Memory B cell (primary cell): ENCODE data around the gene TPX2.
A peak's percentile ranks its signal among the peaks of the same experiment; 100 is the strongest.

Experiments
- ATAC-seq: fragments of 150-1000 bp; cut with Tn5 transposase; 2 replicates; pipeline ENCODE4 v1.10.0; 2021; ENCODE audit warnings: low read depth, mild to moderate bottlenecking, moderate library complexity
- DNase-seq, 2 donors: peaks; one replicate each; pipeline ENCODE4 v3.0.0; 2022; ENCODE audit warnings: low spot score in 2 of 2
- H3K27ac Mint-ChIP-seq: one replicate; pipeline ENCODE4 v1.8.0; 2022; ENCODE audit warnings: mild to moderate bottlenecking, moderate library complexity, mixed read lengths
- H3K27me3 Mint-ChIP-seq: one replicate; pipeline ENCODE4 v1.8.0; 2022; ENCODE audit warnings: mixed read lengths
- H3K36me3 Mint-ChIP-seq: one replicate; pipeline ENCODE4 v1.8.0; 2022; ENCODE audit warnings: mild to moderate bottlenecking, mixed read lengths
- H3K4me1 Mint-ChIP-seq: one replicate; pipeline ENCODE4 v1.8.0; 2022; ENCODE audit warnings: mixed read lengths
- H3K4me3 Mint-ChIP-seq: one replicate; pipeline ENCODE4 v1.8.0; 2022; ENCODE audit warnings: mild to moderate bottlenecking, moderate library complexity, mixed read lengths
- H3K9me3 Mint-ChIP-seq: one replicate; pipeline ENCODE4 v1.8.0; 2022; ENCODE audit warnings: mixed read lengths

The TPX2 gene

GRCh38 chr20:31840906-31841816 lies 102.1 kb downstream of the TPX2 start:
- no peak overlapping the region for H3K4me3 Mint-ChIP-seq
- H3K27me3 Mint-ChIP-seq, result no peaks in the 10 kb centered on the region
- no peak for ATAC-seq
- DNase-seq, result no peak
- H3K9me3 Mint-ChIP-seq, result no peaks in the 10 kb centered on the region
- no peak overlapping the region for H3K27ac Mint-ChIP-seq
- H3K4me1 Mint-ChIP-seq, result peaks cover 6% of the 10 kb centered on the region
- no peaks in the 10 kb centered on the region for H3K36me3 Mint-ChIP-seq

- DNase-seq, result no peak
- no peak overlapping the region for H3K4me3 Mint-ChIP-seq
These were observed 102.8 kb downstream of the TPX2 start for GRCh38 chr20:31841928-31842327.

GRCh38 chr20:31842471-31843157 lies 103.5 kb downstream of the TPX2 start:
- Mint-ChIP-seq H3K27me3 (no peaks in the 10 kb centered on the region), H3K27ac (no peak overlapping the region), H3K9me3 (no peaks in the 10 kb centered on the region), H3K4me1 (peaks cover 3% of the 10 kb centered on the region), H3K4me3 (no peak overlapping the region), H3K36me3 (no peaks in the 10 kb centered on the region)
- DNase-seq (no peak), ATAC-seq (no peak)

More at GRCh38 chr20:31841928-31842327, 102.8 kb downstream of the TPX2 start:
- H3K9me3 Mint-ChIP-seq, result no peaks in the 10 kb centered on the region
- H3K27me3 Mint-ChIP-seq, result no peaks in the 10 kb centered on the region
- H3K27ac Mint-ChIP-seq, result no peak overlapping the region
- H3K4me1 Mint-ChIP-seq, result peaks cover 3% of the 10 kb centered on the region
- no peaks in the 10 kb centered on the region for H3K36me3 Mint-ChIP-seq
- ATAC-seq, result no peak

GRCh38 chr20:31843288-31843687 lies 104.2 kb downstream of the TPX2 start:
- DNase-seq (no peak), ATAC-seq (peak; percentile 15)
- Mint-ChIP-seq H3K36me3 (no peaks in the 10 kb centered on the region), H3K27ac (no peak overlapping the region), H3K4me3 (no peak overlapping the region), H3K27me3 (no peaks in the 10 kb centered on the region), H3K4me1 (peaks cover 3% of the 10 kb centered on the region), H3K9me3 (no peaks in the 10 kb centered on the region)

- Mint-ChIP-seq H3K27ac (no peak overlapping the region), H3K4me3 (no peak overlapping the region)
- peak; percentile 18 for ATAC-seq
These were observed 104.8 kb downstream of the TPX2 start for GRCh38 chr20:31843881-31844280.

GRCh38 chr20:31844737-31845299 lies 105.7 kb downstream of the TPX2 start:
- Mint-ChIP-seq H3K36me3 (no peaks in the 10 kb centered on the region), H3K27me3 (peaks cover 6% of the 10 kb centered on the region), H3K4me1 (peaks cover 3% of the 10 kb centered on the region), H3K27ac (no peak overlapping the region), H3K4me3 (no peak overlapping the region), H3K9me3 (no peaks in the 10 kb centered on the region)
- ATAC-seq (peak; percentile 23), DNase-seq (no peak)

More at GRCh38 chr20:31843881-31844280, 104.8 kb downstream of the TPX2 start:
- no peak for DNase-seq
- H3K27me3 Mint-ChIP-seq, result peaks cover under 1% of the 10 kb centered on the region
- no peaks in the 10 kb centered on the region for H3K36me3 Mint-ChIP-seq
- no peaks in the 10 kb centered on the region for H3K9me3 Mint-ChIP-seq
- peaks cover 3% of the 10 kb centered on the region for H3K4me1 Mint-ChIP-seq

GRCh38 chr20:31845300-31845863 lies 106.3 kb downstream of the TPX2 start, which contains the start of gene FOXS1:
Gene FOXS1 (minus strand): TSS chr20:31845604. CDS start chr20:31845542, 62 bp downstream.
- H3K27me3 Mint-ChIP-seq, result peaks cover 6% of the 10 kb centered on the region
- no peak within 1 kb of the TSS for H3K4me3 Mint-ChIP-seq
- DNase-seq (no peak), ATAC-seq (peak; percentile 23)
- H3K27ac Mint-ChIP-seq, result no peak within 1 kb of the TSS
- H3K4me1 Mint-ChIP-seq, result peaks cover 3% of the 10 kb centered on the region
- H3K36me3 Mint-ChIP-seq, result no peaks in the 10 kb centered on the region
- H3K9me3 Mint-ChIP-seq, result no peaks in the 10 kb centered on the region

- Mint-ChIP-seq H3K27ac (no peak overlapping the region), H3K4me1 (peaks cover 3% of the 10 kb centered on the region), H3K27me3 (peaks cover 12% of the 10 kb centered on the region), H3K36me3 (no peaks in the 10 kb centered on the region), H3K4me3 (no peak overlapping the region), H3K9me3 (no peaks in the 10 kb centered on the region)
- ATAC-seq (no peak), DNase-seq (no peak)
These were observed 107.7 kb downstream of the TPX2 start for GRCh38 chr20:31846793-31847138.

- H3K27me3 Mint-ChIP-seq, result peaks cover 12% of the 10 kb centered on the region
- no peaks in the 10 kb centered on the region for H3K36me3 Mint-ChIP-seq
- H3K4me3 Mint-ChIP-seq, result no peak overlapping the region
- ATAC-seq (no peak), DNase-seq (no peak)
- no peak overlapping the region for H3K27ac Mint-ChIP-seq
- no peaks in the 10 kb centered on the region for H3K4me1 Mint-ChIP-seq
- no peaks in the 10 kb centered on the region for H3K9me3 Mint-ChIP-seq
These were observed 109.3 kb downstream of the TPX2 start for GRCh38 chr20:31848088-31848999.

- Mint-ChIP-seq H3K9me3 (no peaks in the 10 kb centered on the region), H3K27ac (no peak overlapping the region), H3K4me1 (no peaks in the 10 kb centered on the region), H3K27me3 (peaks cover 12% of the 10 kb centered on the region), H3K4me3 (no peak overlapping the region), H3K36me3 (no peaks in the 10 kb centered on the region)
- ATAC-seq, result no peak
- no peak for DNase-seq
These were observed 110.3 kb downstream of the TPX2 start for GRCh38 chr20:31849306-31849930.
